GM12872 (cell line): ENCODE results near the gene PRUNE2.

Experiments used
- TF ChIP-seq, protein P1 (sequence below): IDR thresholded peaks from 3 replicates; pipeline ENCODE4 v1.5.1; 2011; ENCODE audit warnings: low read depth, mild to moderate bottlenecking, low read length, moderate library complexity; ENCODE audit not compliant: insufficient read depth

Gene PRUNE2

DNA sequence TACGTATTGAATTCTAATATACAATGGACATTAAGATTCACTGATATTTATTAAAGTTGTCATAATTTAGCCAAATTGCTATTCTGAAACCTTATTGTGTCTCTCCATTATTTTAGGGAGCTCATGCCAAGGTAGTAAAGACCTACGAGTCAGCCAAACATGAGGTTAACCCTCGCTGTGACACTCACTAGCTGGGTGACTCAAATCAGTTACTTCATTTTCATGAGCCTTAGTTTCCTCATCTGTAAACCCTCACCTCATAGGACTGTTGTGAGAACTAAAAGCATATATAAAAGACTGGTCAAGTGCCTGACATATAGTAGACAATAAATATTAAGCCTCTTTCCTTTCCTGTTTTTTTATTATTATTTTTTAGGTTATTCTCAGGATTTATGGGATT lies 185.7 kb downstream of the PRUNE2 start:
- TF ChIP-seq, protein P1, sequence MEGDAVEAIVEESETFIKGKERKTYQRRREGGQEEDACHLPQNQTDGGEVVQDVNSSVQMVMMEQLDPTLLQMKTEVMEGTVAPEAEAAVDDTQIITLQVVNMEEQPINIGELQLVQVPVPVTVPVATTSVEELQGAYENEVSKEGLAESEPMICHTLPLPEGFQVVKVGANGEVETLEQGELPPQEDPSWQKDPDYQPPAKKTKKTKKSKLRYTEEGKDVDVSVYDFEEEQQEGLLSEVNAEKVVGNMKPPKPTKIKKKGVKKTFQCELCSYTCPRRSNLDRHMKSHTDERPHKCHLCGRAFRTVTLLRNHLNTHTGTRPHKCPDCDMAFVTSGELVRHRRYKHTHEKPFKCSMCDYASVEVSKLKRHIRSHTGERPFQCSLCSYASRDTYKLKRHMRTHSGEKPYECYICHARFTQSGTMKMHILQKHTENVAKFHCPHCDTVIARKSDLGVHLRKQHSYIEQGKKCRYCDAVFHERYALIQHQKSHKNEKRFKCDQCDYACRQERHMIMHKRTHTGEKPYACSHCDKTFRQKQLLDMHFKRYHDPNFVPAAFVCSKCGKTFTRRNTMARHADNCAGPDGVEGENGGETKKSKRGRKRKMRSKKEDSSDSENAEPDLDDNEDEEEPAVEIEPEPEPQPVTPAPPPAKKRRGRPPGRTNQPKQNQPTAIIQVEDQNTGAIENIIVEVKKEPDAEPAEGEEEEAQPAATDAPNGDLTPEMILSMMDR: no peak

DNA sequence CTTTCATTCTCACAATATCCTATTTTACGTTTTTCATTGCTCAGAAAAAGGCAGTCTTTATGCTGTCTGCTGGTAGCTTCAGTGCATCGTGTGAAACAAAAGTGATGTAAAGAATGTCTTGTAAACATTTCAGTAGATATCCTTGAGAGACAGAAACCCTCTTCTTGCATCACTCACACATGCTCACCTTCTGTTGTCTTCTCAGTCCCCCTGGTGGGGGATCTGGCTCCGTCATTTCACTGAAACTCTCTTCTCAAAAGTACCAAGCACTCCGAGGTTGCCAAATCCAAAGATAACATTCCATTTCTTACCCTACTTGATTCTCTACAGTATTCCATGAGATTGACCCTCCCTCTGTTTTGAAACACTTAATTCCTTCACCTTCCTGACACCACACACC lies 187.7 kb downstream of the PRUNE2 start:
- TF ChIP-seq, protein P1: peak; percentile 6; the same call in 1 of the 3 replicates

DNA sequence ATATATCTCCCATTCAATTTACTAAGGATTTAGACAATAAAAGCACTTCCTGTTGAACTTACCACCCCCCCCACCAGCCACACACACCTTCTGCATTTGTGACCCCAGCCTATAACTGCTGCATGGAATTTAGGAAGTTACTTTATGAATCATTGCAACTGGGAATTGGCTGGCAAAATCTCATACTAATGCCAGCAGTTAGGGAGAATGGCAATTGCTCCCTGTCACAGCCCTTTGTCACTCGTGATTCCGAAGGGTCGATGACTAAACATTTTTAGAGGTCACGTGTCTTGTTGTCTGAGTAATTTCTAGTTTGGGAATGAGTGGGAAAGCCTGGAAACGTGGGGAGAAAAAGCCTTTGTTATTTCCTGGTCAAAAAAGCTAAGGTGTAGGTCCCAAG lies 188.3 kb downstream of the PRUNE2 start:
- TF ChIP-seq, protein P1: no peak

DNA sequence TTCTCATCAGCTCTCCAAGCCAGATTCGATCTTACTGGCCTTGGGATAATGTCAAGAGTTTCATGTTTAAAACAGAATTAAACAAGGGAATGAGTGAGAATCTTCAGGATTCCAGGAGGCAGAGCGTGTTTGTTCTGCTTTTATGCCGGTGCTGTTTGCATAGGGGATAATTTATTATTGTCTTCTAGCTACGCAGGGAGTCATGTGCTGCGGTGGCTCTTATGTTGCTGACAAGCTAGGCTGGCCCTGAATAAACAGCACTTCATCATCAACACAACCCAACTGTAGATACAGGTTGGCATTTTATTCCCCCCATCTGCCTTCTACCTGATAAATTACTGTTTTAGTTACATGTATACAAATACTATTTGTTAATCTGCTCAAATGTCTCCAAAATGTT lies 188.7 kb downstream of the PRUNE2 start:
- TF ChIP-seq, protein P1: no peak

DNA sequence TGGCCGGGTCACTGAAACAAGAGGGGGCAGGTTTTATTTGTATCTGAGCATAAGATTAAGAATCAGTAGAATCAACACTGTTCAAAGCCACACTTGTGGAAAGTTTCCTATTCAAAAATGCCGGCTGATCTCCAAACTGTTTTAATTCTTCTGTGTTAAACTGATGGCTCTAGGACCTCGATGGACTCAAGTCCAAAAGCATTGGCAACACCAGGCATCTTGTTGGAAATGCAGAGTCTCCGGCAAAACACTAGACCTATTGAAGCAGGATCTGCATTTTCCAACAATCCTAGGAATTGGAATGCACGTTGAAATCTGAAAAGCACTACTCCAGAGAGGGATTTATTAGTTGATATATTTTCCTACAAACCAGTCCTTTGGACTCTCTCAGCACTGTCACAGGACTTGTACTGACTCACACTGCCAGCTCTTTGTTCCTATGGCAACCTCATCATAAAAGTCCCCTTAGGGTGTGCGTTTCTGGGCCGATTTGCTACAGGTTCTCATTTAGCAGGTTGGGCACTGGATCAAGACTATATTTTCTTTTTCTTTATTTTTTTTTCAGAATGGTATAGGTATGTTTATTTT lies 189.7 kb downstream of the PRUNE2 start:
- TF ChIP-seq, protein P1: no peak

DNA sequence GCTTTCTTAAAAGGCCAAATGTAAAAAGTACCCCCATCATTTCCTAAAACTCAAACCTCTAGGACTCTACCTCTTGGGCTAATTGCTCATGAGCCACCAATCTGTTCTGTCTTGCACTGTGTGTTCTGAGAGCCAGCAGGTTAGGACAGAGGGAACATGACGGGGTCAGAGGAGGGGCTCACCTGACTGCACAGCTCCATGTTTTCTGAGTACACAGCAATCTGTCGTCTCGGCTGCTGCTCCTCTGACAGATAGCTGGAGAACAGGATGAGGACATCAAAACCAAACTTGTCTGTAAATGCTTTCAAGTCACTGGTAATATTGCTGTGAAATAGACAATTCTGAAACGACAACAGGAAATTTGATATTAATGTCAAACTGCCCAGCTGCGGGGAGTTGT lies 192.5 kb downstream of the PRUNE2 start:
- TF ChIP-seq, protein P1: no peak

DNA sequence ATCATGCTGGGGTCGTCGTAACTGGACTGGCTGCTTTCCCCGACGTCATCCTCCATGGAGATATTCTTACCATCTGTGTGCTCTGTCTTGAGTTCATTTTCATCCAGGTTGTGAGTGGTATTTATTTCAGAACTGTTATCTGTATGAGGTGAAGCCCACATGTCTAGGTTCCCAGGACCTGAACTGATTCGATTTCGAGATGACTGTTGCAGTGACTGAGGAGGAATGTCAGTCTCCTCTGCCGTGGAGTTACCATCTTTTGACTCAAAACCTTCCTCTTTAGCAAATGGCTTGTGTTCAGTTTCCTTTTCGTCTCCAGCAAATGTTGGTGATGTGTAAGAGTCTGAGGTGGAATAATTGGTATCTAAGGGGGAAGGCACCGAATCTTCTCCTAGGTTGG lies 196.9 kb downstream of the PRUNE2 start:
- TF ChIP-seq, protein P1: no peak
